ENCODE results near the gene CHN2.

The CHN2 gene

DNA sequence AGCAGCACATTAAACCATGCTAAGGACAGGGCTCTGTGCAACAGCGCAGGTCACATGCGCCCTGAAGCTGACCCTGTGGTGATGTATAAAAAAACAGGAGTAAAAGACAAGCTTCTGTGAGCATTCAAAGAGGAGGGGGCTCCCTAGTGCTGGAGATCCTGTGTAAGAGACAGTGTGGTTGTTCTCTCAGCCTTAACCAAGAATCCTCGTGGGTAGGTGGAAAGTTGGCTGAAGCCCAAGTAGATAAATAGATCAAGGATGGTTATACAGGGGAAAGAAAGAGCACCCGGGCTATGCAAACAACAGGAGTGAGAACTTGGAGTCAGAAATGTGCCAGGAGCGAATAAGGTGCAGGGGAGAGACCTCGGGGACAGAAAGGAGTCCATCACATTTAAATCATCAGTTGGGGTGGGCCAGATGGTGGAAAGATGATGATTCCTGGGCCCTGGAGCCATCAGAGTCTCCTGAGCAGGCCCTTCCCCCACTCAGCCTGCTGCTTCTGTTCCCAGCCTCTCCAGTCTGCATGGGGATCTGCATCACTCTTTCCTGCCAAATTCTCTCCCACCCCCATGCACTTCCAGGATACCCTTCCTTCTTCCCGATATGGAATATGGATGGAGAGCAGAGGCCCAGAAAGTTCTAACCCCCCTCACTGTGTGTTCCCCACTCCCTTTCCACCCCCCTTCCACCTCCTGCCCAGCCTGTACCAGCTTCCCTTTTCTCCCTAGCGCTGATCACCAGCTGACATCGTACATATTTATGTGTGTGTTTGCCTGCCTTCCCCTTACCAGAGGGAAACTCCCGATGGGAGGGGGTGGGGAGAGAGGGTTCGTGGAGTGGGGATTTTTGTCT, 291.0 kb downstream of the CHN2 start:
- Histone ChIP-seq H3K36me3 (ENCODE audit: insufficient read depth, low read length) (no peaks in the 10 kb centered on the region), H3K4me3 (ENCODE audit: low read length) (no peak overlapping the region), H3K9ac (ENCODE audit: low read depth, low read length) (no peak overlapping the region), H3K9me3 (replicated peaks; ENCODE audit: low read length) (no peaks in the 10 kb centered on the region), H3K4me2 (ENCODE audit: low read length) (no peak overlapping the region), H3K4me1 (ENCODE audit: control insufficient read depth, insufficient read depth, low read length) (peaks cover 28% of the 10 kb centered on the region), H3K27me3 (ENCODE audit: control insufficient read depth, insufficient read depth, low read length) (no peaks in the 10 kb centered on the region)

DNA sequence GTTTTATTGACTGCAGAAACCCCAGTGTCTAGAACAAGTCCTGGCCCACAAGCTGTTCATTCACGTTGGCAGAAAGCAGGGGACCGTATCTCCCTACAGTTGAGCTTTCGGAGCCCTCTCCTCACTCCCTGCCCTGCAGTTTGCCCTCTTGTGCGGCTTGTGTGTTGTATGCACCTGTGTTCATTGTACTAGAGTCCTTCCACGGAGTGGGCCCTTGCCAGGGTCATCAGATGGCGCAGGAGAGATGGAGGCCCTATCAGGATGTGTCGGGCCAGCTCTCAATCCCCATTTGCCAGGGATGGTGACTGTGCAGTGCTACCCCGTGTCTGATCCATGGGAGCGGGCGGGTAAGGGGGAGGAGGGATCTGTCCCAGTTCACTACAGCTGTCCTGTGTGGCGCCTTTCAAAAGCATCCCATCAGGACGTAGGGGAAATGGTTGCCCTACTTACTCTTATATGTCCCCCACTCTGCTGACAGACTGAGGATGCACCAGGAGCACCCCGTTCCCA, 291.7 kb downstream of the CHN2 start:
- H3K36me3 ChIP-seq (ENCODE audit: insufficient read depth, low read length), result no peaks in the 10 kb centered on the region
- no peaks in the 10 kb centered on the region for H3K9me3 ChIP-seq (replicated peaks; ENCODE audit: low read length)
- no peak overlapping the region for H3K4me3 ChIP-seq (ENCODE audit: low read length)
- no peak overlapping the region for H3K9ac ChIP-seq (ENCODE audit: low read depth, low read length)
- H3K4me1 ChIP-seq (ENCODE audit: control insufficient read depth, insufficient read depth, low read length), result peaks cover 28% of the 10 kb centered on the region
- H3K27me3 ChIP-seq (ENCODE audit: control insufficient read depth, insufficient read depth, low read length), result no peaks in the 10 kb centered on the region
- H3K4me2 ChIP-seq (ENCODE audit: low read length), result no peak overlapping the region

DNA sequence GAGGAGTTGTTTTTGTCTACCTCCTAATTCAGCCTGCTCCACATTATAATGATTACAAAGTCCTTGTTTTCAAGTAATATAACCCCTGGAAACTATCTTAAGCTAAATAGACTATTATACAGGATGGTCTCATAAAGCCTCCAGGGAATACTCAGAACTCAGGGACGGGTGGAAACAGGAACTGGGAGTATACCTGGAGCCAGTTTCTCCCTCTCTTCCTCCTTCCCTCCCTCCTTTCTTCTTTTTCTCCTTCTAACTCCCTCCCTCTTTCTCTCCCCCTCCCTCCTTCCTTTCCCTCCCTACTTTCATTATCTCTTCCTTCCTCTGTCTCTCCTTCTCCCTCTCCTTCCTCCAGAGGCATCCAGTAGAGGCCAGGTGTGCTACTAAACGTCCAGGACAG, 292.8 kb downstream of the CHN2 start:
- H3K9ac ChIP-seq (ENCODE audit: low read depth, low read length), result no peak overlapping the region
- H3K4me1 ChIP-seq (ENCODE audit: control insufficient read depth, insufficient read depth, low read length), result peaks cover 28% of the 10 kb centered on the region
- no peak overlapping the region for H3K4me2 ChIP-seq (ENCODE audit: low read length)

DNA sequence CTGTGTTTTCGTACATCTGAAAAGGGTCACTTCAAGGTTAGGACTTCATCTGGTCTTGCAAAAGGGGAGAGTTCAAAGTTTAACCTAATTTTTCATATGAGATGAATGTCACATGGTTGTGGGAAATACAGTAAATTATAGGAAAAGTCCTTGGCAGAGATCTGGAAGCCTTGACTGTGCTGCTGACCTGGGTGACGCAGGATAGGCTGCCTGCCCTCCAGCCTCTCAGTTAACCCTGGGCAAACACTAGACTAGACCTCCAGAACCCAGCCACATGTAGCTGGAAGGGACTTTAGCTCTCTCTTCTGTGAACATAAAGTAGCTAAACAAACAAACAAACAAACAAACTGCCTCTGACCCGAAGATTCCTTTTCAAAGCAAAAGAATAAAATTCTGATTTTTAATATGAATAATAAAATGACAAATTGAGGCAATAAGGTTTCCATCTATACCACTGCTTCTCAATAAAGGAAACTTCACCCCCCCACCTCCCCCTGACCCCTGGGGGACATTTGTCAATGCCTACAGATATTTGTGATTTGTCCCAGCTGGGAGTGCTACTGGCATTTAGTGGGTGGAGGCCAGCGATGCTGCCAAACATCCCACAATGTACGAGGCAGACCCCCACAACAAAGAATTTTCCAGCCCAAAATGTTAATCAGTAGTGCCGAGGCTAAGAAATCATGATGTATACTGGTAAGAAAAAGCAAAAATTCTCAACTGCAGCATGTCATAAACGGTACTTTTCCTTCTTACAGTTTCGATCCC, 293.8 kb downstream of the CHN2 start:
- Histone ChIP-seq H3K36me3 (ENCODE audit: insufficient read depth, low read length) (no peaks in the 10 kb centered on the region), H3K9me3 (replicated peaks; ENCODE audit: low read length) (no peaks in the 10 kb centered on the region), H3K4me3 (ENCODE audit: low read length) (no peak overlapping the region), H3K4me2 (ENCODE audit: low read length) (peak overlapping the region; percentile 64), H3K4me1 (ENCODE audit: control insufficient read depth, insufficient read depth, low read length) (peaks cover 28% of the 10 kb centered on the region), H3K27me3 (ENCODE audit: control insufficient read depth, insufficient read depth, low read length) (no peaks in the 10 kb centered on the region), H3K9ac (ENCODE audit: low read depth, low read length) (peak overlapping the region; percentile 51)

More for the DNA sequence above, 292.8 kb downstream of the CHN2 start:
- Histone ChIP-seq H3K4me3 (ENCODE audit: low read length) (no peak overlapping the region), H3K27me3 (ENCODE audit: control insufficient read depth, insufficient read depth, low read length) (no peaks in the 10 kb centered on the region), H3K9me3 (replicated peaks; ENCODE audit: low read length) (no peaks in the 10 kb centered on the region), H3K36me3 (ENCODE audit: insufficient read depth, low read length) (no peaks in the 10 kb centered on the region)

GRCh38 chr7:29488977-29489376, 294.4 kb downstream of the CHN2 start:
- Histone ChIP-seq H3K4me3 (ENCODE audit: low read length) (no peak overlapping the region), H3K4me2 (ENCODE audit: low read length) (peak overlapping the region; percentile 64), H3K9ac (ENCODE audit: low read depth, low read length) (peak overlapping the region; percentile 51), H3K27me3 (ENCODE audit: control insufficient read depth, insufficient read depth, low read length) (no peaks in the 10 kb centered on the region), H3K4me1 (ENCODE audit: control insufficient read depth, insufficient read depth, low read length) (peaks cover 31% of the 10 kb centered on the region), H3K9me3 (replicated peaks; ENCODE audit: low read length) (no peaks in the 10 kb centered on the region), H3K36me3 (ENCODE audit: insufficient read depth, low read length) (no peaks in the 10 kb centered on the region)

GRCh38 chr7:29490094-29490607, 295.6 kb downstream of the CHN2 start:
- no peaks in the 10 kb centered on the region for H3K9me3 ChIP-seq (replicated peaks; ENCODE audit: low read length)
- H3K36me3 ChIP-seq (ENCODE audit: insufficient read depth, low read length), result no peaks in the 10 kb centered on the region
- H3K27me3 ChIP-seq (ENCODE audit: control insufficient read depth, insufficient read depth, low read length), result no peaks in the 10 kb centered on the region
- H3K9ac ChIP-seq (ENCODE audit: low read depth, low read length), result no peak overlapping the region
- no peak overlapping the region for H3K4me3 ChIP-seq (ENCODE audit: low read length)
- H3K4me1 ChIP-seq (ENCODE audit: control insufficient read depth, insufficient read depth, low read length), result peaks cover 43% of the 10 kb centered on the region
- no peak overlapping the region for H3K4me2 ChIP-seq (ENCODE audit: low read length)

GRCh38 chr7:29494350-29494749, 299.8 kb downstream of the CHN2 start:
- Histone ChIP-seq H3K4me3 (ENCODE audit: low read length) (no peak overlapping the region), H3K4me2 (ENCODE audit: low read length) (no peak overlapping the region), H3K36me3 (ENCODE audit: insufficient read depth, low read length) (no peaks in the 10 kb centered on the region), H3K9ac (ENCODE audit: low read depth, low read length) (peak overlapping the region; percentile 46), H3K27me3 (ENCODE audit: control insufficient read depth, insufficient read depth, low read length) (no peaks in the 10 kb centered on the region), H3K9me3 (replicated peaks; ENCODE audit: low read length) (no peaks in the 10 kb centered on the region), H3K4me1 (ENCODE audit: control insufficient read depth, insufficient read depth, low read length) (peaks cover 29% of the 10 kb centered on the region)

DNA sequence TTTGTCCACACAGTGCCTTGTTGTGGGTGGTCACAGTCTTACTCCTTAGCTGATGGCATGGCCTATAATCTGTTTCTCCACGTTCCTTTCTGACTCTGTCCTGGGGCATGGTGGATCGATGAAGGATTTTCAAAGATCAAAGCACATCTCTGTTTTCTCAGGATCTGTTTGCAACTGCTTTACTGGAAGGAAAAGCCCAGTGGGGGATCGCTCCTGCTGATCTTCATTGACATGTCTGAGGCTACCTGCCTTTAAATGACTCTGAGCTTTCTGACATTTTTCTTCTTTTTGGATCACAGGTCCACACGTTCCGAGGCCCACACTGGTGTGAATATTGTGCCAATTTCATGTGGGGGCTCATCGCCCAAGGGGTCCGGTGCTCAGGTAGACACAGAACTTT, 301.1 kb downstream of the CHN2 start:
- Histone ChIP-seq H3K27me3 (ENCODE audit: control insufficient read depth, insufficient read depth, low read length) (no peaks in the 10 kb centered on the region), H3K9ac (ENCODE audit: low read depth, low read length) (no peak overlapping the region), H3K4me3 (ENCODE audit: low read length) (no peak overlapping the region), H3K36me3 (ENCODE audit: insufficient read depth, low read length) (no peaks in the 10 kb centered on the region), H3K4me2 (ENCODE audit: low read length) (no peak overlapping the region), H3K9me3 (replicated peaks; ENCODE audit: low read length) (no peaks in the 10 kb centered on the region), H3K4me1 (ENCODE audit: control insufficient read depth, insufficient read depth, low read length) (peaks cover 25% of the 10 kb centered on the region)

GRCh38 chr7:29496355-29497020, 301.9 kb downstream of the CHN2 start:
- H3K4me1 ChIP-seq (ENCODE audit: control insufficient read depth, insufficient read depth, low read length), result peaks cover 34% of the 10 kb centered on the region
- no peak overlapping the region for H3K4me2 ChIP-seq (ENCODE audit: low read length)
- no peaks in the 10 kb centered on the region for H3K36me3 ChIP-seq (ENCODE audit: insufficient read depth, low read length)
- H3K4me3 ChIP-seq (ENCODE audit: low read length), result no peak overlapping the region
- no peaks in the 10 kb centered on the region for H3K27me3 ChIP-seq (ENCODE audit: control insufficient read depth, insufficient read depth, low read length)
- no peak overlapping the region for H3K9ac ChIP-seq (ENCODE audit: low read depth, low read length)
- no peaks in the 10 kb centered on the region for H3K9me3 ChIP-seq (replicated peaks; ENCODE audit: low read length)

GRCh38 chr7:29499932-29500331, 305.4 kb downstream of the CHN2 start:
- Histone ChIP-seq H3K9ac (ENCODE audit: low read depth, low read length) (no peak overlapping the region), H3K4me3 (ENCODE audit: low read length) (no peak overlapping the region), H3K9me3 (replicated peaks; ENCODE audit: low read length) (no peaks in the 10 kb centered on the region), H3K36me3 (ENCODE audit: insufficient read depth, low read length) (no peaks in the 10 kb centered on the region), H3K27me3 (ENCODE audit: control insufficient read depth, insufficient read depth, low read length) (no peaks in the 10 kb centered on the region), H3K4me2 (ENCODE audit: low read length) (no peak overlapping the region), H3K4me1 (ENCODE audit: control insufficient read depth, insufficient read depth, low read length) (peaks cover 27% of the 10 kb centered on the region)

DNA sequence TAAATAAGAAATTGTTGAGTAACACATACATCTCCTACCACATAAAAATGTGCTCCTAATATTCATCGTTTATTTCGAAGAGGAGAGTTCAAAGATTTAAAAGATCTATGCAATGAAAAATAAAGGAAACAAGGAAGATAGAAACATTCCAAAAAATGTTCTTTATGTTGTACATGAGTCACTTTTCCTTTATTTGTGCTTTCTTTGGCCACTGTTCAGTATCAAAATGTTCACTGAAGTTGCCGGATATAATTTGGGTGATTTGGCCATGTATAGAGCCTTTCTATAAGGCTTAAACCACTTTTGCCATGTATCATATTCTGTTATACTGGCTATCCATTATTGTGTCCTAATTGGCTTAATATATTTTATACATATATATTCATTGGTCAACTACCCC, 306.1 kb downstream of the CHN2 start:
- H3K36me3 ChIP-seq (ENCODE audit: insufficient read depth, low read length), result no peaks in the 10 kb centered on the region
- peak overlapping the region; percentile 28 for H3K4me2 ChIP-seq (ENCODE audit: low read length)
- no peaks in the 10 kb centered on the region for H3K27me3 ChIP-seq (ENCODE audit: control insufficient read depth, insufficient read depth, low read length)
- peaks cover 26% of the 10 kb centered on the region for H3K4me1 ChIP-seq (ENCODE audit: control insufficient read depth, insufficient read depth, low read length)
- no peaks in the 10 kb centered on the region for H3K9me3 ChIP-seq (replicated peaks; ENCODE audit: low read length)
- H3K9ac ChIP-seq (ENCODE audit: low read depth, low read length), result no peak overlapping the region
- no peak overlapping the region for H3K4me3 ChIP-seq (ENCODE audit: low read length)

All from skeletal muscle satellite cell (primary cell).